SK-N-SH (cell line): ENCODE measurements around the gene AREL1. TPM values are rescaled to one million over a fixed set of nuclear protein-coding genes. Genes with fewer than 3 reads are reported as not detected.
A peak's percentile ranks its signal among the peaks of the same experiment; 100 is the strongest.

Source experiments
- CTCF ChIA-PET: fragments of 300-600, 350-600 bp; formaldehyde crosslinking; extraction: SDS; loops from one replicate; lab custom pipeline; 2021; lab: Yijun Ruan, JAX
- POLR2A ChIA-PET: fragments of 350-600 bp; sonication (Branson Sonifier 250); formaldehyde crosslinking; extraction: SDS; loops from one replicate; lab custom pipeline; 2020; ENCODE audit warnings: antibody characterized with exemption, inconsistent platforms; lab: Yijun Ruan, JAX
- DNase-seq: peaks from one replicate; pipeline ENCODE4 v3.0.0; 2012
- H2AFZ ChIP-seq: fragments of 200-600 bp; sonication (generic); 2 replicates; pipeline ENCODE4 v1.8.1; 2016; ENCODE audit warnings: antibody characterized with exemption, mild to moderate bottlenecking, low read depth
- H3F3A ChIP-seq: fragments of 200-600 bp; sonication (generic); replicated peaks from 2 replicates; pipeline ENCODE3; 2016; ENCODE audit warnings: antibody characterized with exemption, mild to moderate bottlenecking; ENCODE audit not compliant: insufficient read depth
- H3K27ac ChIP-seq, 2 experiments: fragments of 200-500 bp in 1 of 2; fragments of 200-600 bp in 1 of 2; sonication (Bioruptor generic) in 1 of 2; sonication (generic), shearing (Covaris generic) in 1 of 2; 2 replicates each; pipeline versions ENCODE4 v1.5.1 to v1.6.1; 2014 to 2016; ENCODE audit warnings: low read depth in 2 of 2, inconsistent platforms in 1 of 2, low read length in 1 of 2, mild to moderate bottlenecking in 1 of 2, mixed read lengths in 1 of 2
- H3K27me3 ChIP-seq: fragments of 200-600 bp; sonication (generic), shearing (Covaris generic); 2 replicates; pipeline ENCODE4 v1.6.1; 2016; ENCODE audit warnings: mixed run types; ENCODE audit not compliant: insufficient read depth
- H3K36me3 ChIP-seq, 2 experiments: fragments of 200-500 bp in 1 of 2; fragments of 200-600 bp in 1 of 2; sonication (Bioruptor generic) in 1 of 2; sonication (generic) in 1 of 2; replicated peaks in 1 of 2; 2 replicates each; pipeline versions ENCODE3 to v1.5.1; 2014 to 2016; ENCODE audit warnings: low read length in 1 of 2, mild to moderate bottlenecking in 1 of 2; ENCODE audit not compliant: insufficient read depth in 2 of 2, control insufficient read depth in 1 of 2
- H3K4me1 ChIP-seq, 2 experiments: fragments of 200-500 bp in 1 of 2; fragments of 200-600 bp in 1 of 2; sonication (Bioruptor generic) in 1 of 2; sonication (generic), shearing (Covaris generic) in 1 of 2; 2 replicates each; pipeline versions ENCODE4 v1.5.1 to v1.6.1; 2014 to 2016; ENCODE audit warnings: low read depth in 1 of 2, low read length in 1 of 2, mixed run types in 1 of 2; ENCODE audit not compliant: insufficient read depth in 2 of 2, control insufficient read depth in 1 of 2
- H3K4me2 ChIP-seq: fragments of 200-600 bp; sonication (generic), shearing (Covaris generic); 2 replicates; pipeline ENCODE4 v1.6.1; 2017; ENCODE audit warnings: mixed run types
- H3K4me3 ChIP-seq, 2 experiments: fragments of 200-500 bp in 1 of 2; fragments of 200-600 bp in 1 of 2; sonication (Bioruptor generic) in 1 of 2; sonication (generic), shearing (Covaris generic) in 1 of 2; 2 replicates each; pipeline versions ENCODE4 v1.5.1 to v1.8.1; 2014 to 2016; ENCODE audit warnings: low read depth in 2 of 2, inconsistent platforms in 1 of 2, low read length in 1 of 2, mild to moderate bottlenecking in 1 of 2, mixed read lengths in 1 of 2, moderate library complexity in 1 of 2
- H3K79me2 ChIP-seq: fragments of 200-600 bp; sonication (generic); 2 replicates; pipeline ENCODE4 v1.8.1; 2017; ENCODE audit warnings: mild to moderate bottlenecking; ENCODE audit not compliant: insufficient read depth
- H3K9ac ChIP-seq: fragments of 200-600 bp; sonication (generic); 2 replicates; pipeline ENCODE4 v1.6.1; 2017; ENCODE audit warnings: mixed run types
- H3K9me2 ChIP-seq: fragments of 200-600 bp; sonication (generic); 2 replicates; pipeline ENCODE4 v1.6.1; 2017; ENCODE audit warnings: mixed run types
- H3K9me3 ChIP-seq: fragments of 200-600 bp; sonication (generic); 2 replicates; pipeline ENCODE4 v1.6.1; 2017; ENCODE audit warnings: mixed run types, mild to moderate bottlenecking, moderate library complexity
- H4K20me1 ChIP-seq: fragments of 200-600 bp; sonication (generic); 2 replicates; pipeline ENCODE4 v1.6.1; 2017; ENCODE audit warnings: mild to moderate bottlenecking, mixed run types; ENCODE audit not compliant: insufficient read depth
- GABPA ChIP-seq: IDR thresholded peaks from 2 replicates; pipeline ENCODE4 v1.4.0; 2012; ENCODE audit warnings: low read depth, mild to moderate bottlenecking
- GATA2 ChIP-seq: sonication (generic); formaldehyde crosslinking; IDR thresholded peaks from 2 replicates; pipeline ENCODE4 v1.5.0; 2020; ENCODE audit warnings: mild to moderate bottlenecking, missing genetic modification reagents
- MXI1 ChIP-seq: IDR thresholded peaks from 2 replicates; pipeline ENCODE4 v1.6.1; 2012; ENCODE audit warnings: mild to moderate bottlenecking, low read depth, low read length, improper control_type of control experiment
- NFIC ChIP-seq: IDR thresholded peaks from 2 replicates; pipeline ENCODE4 v1.4.0; 2012; ENCODE audit warnings: borderline replicate concordance
- WGBS: methylation state at CpG from one replicate; pipeline ENCODE4 v1.1.6; 2017; ENCODE audit warnings: low lambda C conversion rate; 5-methylcytosine and 5-hydroxymethylcytosine counted together
- polyA plus RNA-seq, 3 experiments: library from polyadenylated mRNA; depleted of rRNA; stranded (reverse); fragments of >200 nt; gene quantifications; 2 replicates each; pipeline ENCODE4 v1.2.3, GENCODE V29; 2012
- TF ChIP-seq, protein P1 (sequence below): IDR thresholded peaks from 2 replicates; pipeline ENCODE4 v1.6.1; 2012; ENCODE audit warnings: mild to moderate bottlenecking, low read depth, low read length, moderate library complexity
- TF ChIP-seq, protein P2 (sequence below): IDR thresholded peaks from 2 replicates; pipeline ENCODE4 v1.4.0; 2012; ENCODE audit warnings: low read depth, borderline replicate concordance
- TF ChIP-seq, protein P3 (sequence below): fragments of 150-350 bp; IDR thresholded peaks from 2 replicates; pipeline ENCODE4 v1.6.1; 2016; ENCODE audit warnings: mild to moderate bottlenecking, low read depth, low read length
- TF ChIP-seq, protein P4 (sequence below): fragments of 150-350 bp; IDR thresholded peaks from 2 replicates; pipeline ENCODE4 v1.6.1; 2017; ENCODE audit warnings: antibody characterized with exemption, low read length, low read depth, borderline replicate concordance

Gene AREL1
- polyA plus RNA-seq, 1 of the 3 experiments (the other 2 are of a cell fraction) = 35.1 TPM

DNA sequence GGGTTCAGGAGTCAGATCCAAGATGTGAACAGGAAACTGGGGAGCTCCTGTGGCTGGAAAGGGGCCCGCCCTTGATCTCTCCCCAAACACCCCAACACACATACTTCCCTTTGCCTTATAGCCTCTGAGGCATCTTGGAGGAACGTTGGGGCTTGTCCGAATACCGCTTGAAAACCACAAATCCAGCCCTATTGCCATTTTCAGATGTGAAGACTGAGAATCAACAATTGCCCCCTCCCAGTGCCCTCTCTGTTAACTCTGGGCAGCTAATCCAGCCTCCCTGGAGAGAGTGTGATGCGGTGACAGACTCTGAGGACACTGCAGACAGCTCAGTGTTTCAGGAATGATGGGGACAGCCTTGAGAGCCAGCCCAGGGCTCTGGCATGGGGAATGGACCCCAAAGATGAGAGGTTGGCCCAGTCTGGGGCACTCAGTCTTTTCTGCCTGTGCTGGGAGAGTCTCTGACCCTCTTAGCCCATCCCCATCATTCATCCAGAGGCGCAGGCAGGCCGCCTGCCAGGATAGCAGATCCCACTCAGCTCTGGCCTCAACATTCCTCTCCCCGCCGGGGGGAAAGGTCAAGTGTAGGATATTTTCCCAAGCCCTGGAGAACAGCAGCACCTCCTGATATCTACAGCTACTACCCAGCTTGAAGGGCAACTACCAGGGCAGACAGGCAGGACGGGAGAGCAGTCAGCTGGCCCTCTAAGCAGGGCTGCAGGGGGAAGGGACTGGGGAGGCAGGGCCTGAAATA lies 76.3 kb downstream of the AREL1 start:
- H3F3A ChIP-seq = no peaks in the 10 kb centered on the region
- H3K27ac ChIP-seq = peak overlapping the region in 1 of 2 experiments; percentile 86; a peak in 1 of 4 replicates
- 88% methylated on average over 6 of the region's 10 CpGs for WGBS
- peaks cover 0 to 43% of the 10 kb centered on the region in 2 experiments; a peak in 2 of 4 replicates for H3K4me1 ChIP-seq
- H3K4me2 ChIP-seq = no peak overlapping the region
- no peaks in the 10 kb centered on the region for H4K20me1 ChIP-seq
- POLR2A ChIA-PET = no interaction called here
- no peak for DNase-seq
- no peaks in the 10 kb centered on the region for H3K36me3 ChIP-seq
- no peak overlapping the region for H3K4me3 ChIP-seq
- H3K79me2 ChIP-seq = no peaks in the 10 kb centered on the region
- no peak for TF ChIP-seq NFIC
- TF ChIP-seq, protein P1, sequence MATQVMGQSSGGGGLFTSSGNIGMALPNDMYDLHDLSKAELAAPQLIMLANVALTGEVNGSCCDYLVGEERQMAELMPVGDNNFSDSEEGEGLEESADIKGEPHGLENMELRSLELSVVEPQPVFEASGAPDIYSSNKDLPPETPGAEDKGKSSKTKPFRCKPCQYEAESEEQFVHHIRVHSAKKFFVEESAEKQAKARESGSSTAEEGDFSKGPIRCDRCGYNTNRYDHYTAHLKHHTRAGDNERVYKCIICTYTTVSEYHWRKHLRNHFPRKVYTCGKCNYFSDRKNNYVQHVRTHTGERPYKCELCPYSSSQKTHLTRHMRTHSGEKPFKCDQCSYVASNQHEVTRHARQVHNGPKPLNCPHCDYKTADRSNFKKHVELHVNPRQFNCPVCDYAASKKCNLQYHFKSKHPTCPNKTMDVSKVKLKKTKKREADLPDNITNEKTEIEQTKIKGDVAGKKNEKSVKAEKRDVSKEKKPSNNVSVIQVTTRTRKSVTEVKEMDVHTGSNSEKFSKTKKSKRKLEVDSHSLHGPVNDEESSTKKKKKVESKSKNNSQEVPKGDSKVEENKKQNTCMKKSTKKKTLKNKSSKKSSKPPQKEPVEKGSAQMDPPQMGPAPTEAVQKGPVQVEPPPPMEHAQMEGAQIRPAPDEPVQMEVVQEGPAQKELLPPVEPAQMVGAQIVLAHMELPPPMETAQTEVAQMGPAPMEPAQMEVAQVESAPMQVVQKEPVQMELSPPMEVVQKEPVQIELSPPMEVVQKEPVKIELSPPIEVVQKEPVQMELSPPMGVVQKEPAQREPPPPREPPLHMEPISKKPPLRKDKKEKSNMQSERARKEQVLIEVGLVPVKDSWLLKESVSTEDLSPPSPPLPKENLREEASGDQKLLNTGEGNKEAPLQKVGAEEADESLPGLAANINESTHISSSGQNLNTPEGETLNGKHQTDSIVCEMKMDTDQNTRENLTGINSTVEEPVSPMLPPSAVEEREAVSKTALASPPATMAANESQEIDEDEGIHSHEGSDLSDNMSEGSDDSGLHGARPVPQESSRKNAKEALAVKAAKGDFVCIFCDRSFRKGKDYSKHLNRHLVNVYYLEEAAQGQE = no peak
- TF ChIP-seq, protein P2, sequence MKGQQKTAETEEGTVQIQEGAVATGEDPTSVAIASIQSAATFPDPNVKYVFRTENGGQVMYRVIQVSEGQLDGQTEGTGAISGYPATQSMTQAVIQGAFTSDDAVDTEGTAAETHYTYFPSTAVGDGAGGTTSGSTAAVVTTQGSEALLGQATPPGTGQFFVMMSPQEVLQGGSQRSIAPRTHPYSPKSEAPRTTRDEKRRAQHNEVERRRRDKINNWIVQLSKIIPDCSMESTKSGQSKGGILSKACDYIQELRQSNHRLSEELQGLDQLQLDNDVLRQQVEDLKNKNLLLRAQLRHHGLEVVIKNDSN = no peak
- TF ChIP-seq, protein P3, sequence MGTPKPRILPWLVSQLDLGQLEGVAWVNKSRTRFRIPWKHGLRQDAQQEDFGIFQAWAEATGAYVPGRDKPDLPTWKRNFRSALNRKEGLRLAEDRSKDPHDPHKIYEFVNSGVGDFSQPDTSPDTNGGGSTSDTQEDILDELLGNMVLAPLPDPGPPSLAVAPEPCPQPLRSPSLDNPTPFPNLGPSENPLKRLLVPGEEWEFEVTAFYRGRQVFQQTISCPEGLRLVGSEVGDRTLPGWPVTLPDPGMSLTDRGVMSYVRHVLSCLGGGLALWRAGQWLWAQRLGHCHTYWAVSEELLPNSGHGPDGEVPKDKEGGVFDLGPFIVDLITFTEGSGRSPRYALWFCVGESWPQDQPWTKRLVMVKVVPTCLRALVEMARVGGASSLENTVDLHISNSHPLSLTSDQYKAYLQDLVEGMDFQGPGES = no peak
- TF ChIP-seq GATA2 (CRISPR knock-in tag) = no peak
- TF ChIP-seq MXI1 = no peak
- TF ChIP-seq GABPA = no peak
- TF ChIP-seq, protein P4, sequence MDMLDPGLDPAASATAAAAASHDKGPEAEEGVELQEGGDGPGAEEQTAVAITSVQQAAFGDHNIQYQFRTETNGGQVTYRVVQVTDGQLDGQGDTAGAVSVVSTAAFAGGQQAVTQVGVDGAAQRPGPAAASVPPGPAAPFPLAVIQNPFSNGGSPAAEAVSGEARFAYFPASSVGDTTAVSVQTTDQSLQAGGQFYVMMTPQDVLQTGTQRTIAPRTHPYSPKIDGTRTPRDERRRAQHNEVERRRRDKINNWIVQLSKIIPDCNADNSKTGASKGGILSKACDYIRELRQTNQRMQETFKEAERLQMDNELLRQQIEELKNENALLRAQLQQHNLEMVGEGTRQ = no peak
- H3K27me3 ChIP-seq = no peaks in the 10 kb centered on the region
- no peaks in the 10 kb centered on the region for H3K9me3 ChIP-seq
- CTCF ChIA-PET = interaction anchor here (0.7 to 8.0 kb wide), 8 partner anchors 11 to 136 kb away, joined by 4 to 64 read pairs (median 12); partner anchors contain the start of gene LTBP2
- H3K9me2 ChIP-seq = no peaks in the 10 kb centered on the region
- no peak overlapping the region for H2AFZ ChIP-seq
- no peak overlapping the region for H3K9ac ChIP-seq
